ENCODE results near the gene TEX2.
"Not testable (repeated sequence)": the region's sequence is repeated elsewhere in the genome, so short reads cannot be mapped to it uniquely, and the experiment has no call there.

The TEX2 gene

DNA sequence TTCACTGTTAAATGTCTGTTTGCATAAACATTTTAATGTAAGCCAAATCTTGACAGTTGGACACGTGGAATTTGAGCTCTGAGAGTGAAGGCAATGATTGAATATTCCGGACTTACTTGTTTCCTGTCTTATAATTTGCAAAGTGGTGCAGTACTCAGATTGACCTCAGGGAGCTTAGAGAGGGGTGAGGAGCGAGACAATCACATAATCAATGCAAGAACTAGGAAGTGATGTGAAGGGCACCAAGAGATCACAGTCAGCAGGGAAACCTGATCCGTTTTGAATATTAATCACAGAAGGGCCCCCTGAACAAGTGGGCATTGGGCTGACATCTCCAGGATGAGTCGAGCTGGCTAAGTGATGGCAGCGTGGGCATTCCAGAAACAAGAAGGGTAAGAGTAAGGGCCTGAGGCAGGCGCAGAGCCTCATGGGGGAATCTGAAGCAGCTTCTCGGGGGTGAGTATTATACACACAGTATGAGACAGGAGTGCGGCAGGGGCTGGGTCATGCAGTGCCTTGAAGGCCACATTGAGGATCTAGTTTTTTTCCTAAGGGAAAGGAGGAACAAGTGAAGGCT lies 26.1 kb downstream of the TEX2 start:
- DNase-seq (ENCODE audit: low read depth), result no peak

DNA sequence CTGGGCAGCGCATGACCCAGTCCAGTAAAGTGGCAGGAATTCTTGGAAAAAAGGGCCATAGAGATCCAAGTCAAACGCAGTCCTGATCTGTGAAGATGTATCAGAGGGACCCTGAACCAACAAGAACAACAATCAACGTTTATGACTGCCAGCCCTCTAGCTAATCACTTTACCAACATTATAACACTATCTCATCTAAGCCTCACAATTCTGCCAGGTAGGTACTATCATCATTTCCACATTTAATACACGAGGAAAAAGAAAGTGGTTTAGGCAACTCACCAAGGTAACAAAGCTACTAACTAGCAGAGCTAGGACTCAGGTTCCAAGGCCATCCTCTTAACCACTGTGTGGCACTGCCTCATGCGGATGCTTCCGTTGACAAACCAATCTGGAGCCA lies 28.1 kb downstream of the TEX2 start:
- DNase-seq (ENCODE audit: low read depth), result no peak

DNA sequence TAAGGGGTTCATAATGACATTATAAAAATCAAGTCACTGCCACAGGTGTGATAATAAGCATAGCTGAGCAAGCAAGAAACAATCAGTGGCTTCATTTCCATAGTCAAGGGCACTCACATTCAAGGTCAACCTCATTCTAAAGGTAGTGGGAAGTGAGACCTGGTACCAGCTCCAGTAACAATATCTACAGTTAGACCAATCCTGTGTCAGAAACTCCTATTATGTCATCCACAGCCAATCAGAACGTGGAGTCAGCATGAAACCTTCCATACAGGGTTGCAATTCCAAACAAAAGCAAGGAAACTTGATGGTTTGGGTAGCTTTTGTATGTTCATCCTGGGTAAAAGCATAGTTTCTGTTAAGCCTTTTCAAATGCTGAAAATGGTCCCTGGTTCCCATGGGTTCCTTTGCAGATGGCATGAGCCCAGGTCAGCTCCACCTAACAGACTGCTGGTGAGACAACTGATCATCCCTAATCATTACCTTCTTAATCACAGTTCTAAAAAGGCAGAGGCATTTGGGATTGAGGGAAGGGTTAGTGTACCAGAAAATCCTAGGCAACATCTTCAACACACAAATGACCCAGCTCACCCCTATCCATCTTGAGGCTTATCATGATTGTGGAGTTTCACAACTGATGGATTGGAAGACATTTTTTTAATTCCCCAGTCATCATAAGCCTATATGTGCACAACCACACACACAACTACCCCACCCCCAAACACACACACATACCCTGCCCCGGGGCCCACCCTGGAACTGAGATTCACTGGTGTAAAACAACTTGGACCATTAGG lies 30.4 kb downstream of the TEX2 start:
- no peak for DNase-seq (ENCODE audit: low read depth)

DNA sequence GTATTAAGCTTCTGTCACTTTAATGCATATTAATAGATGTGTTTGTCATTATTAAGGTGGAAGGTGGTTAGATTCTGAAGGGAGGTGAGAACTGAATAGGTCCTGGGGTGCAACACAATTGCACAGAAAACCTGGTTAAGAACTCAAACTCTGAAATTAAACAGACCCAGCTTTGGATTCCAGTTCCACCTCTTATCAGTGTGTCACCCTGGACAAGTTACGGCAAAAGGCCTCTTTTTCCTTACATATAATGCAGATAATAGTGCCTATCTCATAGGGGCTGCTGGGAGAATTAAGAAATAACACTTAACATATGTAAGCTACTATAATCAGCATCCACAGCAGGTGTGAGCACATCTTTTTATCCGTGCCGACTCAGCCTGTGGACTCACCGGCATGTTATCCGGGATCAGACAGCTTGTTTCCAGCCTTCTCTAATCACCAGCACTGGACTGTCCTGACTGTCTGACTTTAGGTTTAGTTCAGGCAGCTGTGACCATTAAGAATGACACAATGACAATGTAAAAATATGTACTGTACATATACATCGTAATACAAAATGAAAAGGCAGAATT lies 31.4 kb downstream of the TEX2 start:
- DNase-seq (ENCODE audit: low read depth), result no peak

GRCh38 chr17:64230791-64231408 lies 32.2 kb downstream of the TEX2 start:
- DNase-seq (ENCODE audit: low read depth), result no peak

GRCh38 chr17:64229815-64230728 lies 33.0 kb downstream of the TEX2 start:
- no peak for DNase-seq (ENCODE audit: low read depth)

- no peak for DNase-seq (ENCODE audit: low read depth)
These were observed 36.9 kb downstream of the TEX2 start for GRCh38 chr17:64226132-64226531.

DNA sequence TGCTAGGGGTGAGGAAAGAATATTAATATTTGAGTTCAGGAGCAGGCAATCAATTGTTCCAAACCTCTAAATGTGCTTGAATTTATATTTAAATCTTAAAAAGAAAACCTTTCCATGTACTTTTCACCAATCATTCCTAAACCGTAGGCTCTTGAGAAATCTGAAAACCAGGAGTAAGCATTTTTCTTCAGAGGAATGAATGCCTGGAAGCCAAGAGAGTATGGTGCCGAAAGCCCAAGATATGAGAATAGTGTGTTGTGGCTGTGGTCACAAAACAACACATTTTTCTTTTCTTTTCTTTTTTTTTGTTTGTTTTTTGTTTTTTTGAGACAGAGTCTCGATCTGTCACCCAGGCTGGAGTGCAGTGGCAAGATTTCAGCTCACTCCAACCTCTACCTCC lies 37.6 kb downstream of the TEX2 start:
- no peak for DNase-seq (ENCODE audit: low read depth)

DNA sequence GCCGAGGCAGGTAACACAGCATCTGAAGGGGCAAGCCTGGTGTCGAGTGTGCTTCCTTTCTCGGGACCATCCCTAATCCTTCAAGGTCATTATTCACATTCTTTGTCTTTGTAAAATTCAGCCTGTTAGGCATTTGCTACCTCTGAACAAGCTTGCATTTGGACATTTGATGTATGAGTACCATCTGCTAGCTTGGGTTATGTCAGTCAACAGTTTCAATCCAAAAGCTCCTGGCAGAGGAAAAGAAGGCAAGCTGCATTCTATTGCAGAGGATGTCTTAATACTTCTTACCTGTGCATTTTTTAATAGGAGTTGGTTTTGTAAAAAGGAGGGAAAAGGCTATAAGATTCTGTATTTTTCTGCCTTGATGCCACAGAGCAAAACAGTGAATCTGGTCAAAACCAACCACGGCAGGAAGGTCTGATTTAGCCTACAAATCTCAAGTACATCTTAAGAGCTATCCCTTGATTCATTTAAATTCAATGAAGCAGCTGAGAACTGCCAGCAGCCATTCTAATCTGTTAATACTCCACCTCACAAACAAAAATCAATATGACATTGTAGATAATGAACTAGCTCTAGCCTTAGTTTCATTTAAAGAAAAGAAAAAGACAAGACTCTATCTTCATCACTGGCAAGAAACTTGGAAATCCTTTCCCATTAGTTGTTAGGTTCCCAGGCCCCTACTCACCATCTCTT lies 39.0 kb downstream of the TEX2 start:
- no peak for DNase-seq (ENCODE audit: low read depth)

DNA sequence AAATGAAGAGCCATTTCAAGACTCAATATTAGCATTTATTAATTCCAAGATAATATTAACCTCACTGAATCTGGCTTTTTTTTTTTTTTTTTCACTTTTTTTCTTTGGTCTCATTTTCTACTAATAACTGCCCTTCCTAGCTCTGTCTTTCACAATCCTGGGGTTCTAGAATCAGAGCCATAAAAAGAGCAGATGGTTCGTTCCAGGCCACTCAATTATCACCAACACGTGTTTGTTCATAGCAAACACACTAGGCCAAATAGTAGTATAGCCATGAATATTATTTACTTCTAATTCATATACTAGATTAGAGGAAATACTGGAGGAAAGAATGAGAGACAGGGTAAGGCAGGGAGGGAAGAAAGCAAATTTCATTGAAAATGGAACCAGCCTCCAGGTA lies 39.8 kb downstream of the TEX2 start:
- no peak for DNase-seq (ENCODE audit: low read depth)

DNA sequence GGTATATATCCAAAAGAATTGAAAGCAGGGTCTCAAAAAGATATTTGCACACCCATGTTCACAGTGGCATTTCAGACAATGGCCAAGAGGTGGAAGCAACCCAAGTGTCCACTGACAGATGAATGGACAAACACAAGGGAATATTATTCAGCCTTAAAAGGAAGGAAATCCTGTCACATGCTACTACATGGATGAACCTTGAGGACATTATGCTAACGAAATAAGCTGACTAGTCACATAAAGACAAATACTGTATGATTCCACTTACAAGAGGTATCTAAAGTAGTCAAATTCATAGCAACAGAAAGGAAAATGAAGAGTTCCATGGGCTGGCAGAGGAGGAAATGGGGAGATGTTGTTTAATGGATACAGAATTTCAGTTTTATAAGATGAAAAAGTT lies 41.4 kb downstream of the TEX2 start:
- no peak for DNase-seq (ENCODE audit: low read depth)

GRCh38 chr17:64220604-64221003 lies 42.5 kb downstream of the TEX2 start:
- not testable (repeated sequence) for DNase-seq (ENCODE audit: low read depth)

DNA sequence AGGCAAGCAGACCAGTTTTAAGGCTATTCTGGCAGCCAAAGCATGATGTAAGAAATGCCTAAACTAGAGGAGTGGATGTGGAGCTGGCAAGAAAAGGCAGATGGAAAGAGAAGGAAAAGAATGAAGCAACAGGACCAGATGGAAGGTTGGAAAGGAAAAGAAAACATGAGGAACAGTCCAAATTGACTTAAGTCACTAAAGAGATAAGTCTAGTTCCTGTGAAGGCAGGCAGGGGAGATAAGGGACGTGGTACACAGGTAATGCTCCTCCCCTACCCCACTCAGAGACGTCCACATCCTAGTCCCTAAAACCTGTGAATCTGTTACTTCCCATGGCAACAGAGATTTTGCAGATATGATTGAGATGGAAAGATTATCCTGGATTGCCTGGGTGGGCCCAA lies 43.5 kb downstream of the TEX2 start:
- DNase-seq (ENCODE audit: low read depth), result no peak

- no peak for DNase-seq (ENCODE audit: low read depth)
These were observed 45.0 kb downstream of the TEX2 start for GRCh38 chr17:64218066-64218465.

GRCh38 chr17:64217249-64217691 lies 45.8 kb downstream of the TEX2 start:
- DNase-seq (ENCODE audit: low read depth), result no peak

- no peak for DNase-seq (ENCODE audit: low read depth)
These were observed 46.5 kb downstream of the TEX2 start for GRCh38 chr17:64216338-64217248.

GRCh38 chr17:64216000-64216337 lies 47.1 kb downstream of the TEX2 start:
- no peak for DNase-seq (ENCODE audit: low read depth)

GRCh38 chr17:64214950-64215349 lies 48.1 kb downstream of the TEX2 start:
- DNase-seq (ENCODE audit: low read depth), result no peak

- no peak for DNase-seq (ENCODE audit: low read depth)
These were observed 48.9 kb downstream of the TEX2 start for GRCh38 chr17:64213995-64214811.

DNA sequence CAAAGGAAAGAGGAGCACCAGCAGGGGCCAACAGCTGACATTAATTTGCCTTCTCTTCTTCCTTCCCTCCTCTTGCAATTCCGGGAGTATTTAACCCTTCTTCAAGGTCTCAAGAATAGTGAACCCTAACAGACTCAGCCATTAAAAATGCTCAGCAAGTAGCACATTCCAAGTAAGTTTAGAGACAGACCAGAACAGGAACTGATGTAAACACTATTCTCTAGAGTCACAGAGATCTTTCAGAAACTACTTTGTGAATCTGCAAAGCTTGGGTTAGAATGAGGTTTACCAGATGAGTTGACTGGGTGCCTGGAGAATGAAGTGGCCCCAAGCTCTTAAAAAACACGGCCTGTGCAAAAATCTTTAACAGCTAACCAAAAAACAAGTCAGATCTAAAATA lies 50.9 kb downstream of the TEX2 start:
- no peak for DNase-seq (ENCODE audit: low read depth)
